Neural progenitor cell (in vitro differentiated cells): ENCODE measurements around the gene PRDX2. TPM values are rescaled to one million over a fixed set of nuclear protein-coding genes. Genes with fewer than 3 reads are reported as not detected.
"Not testable (repeated sequence)": the region's sequence is repeated elsewhere in the genome, so short reads cannot be mapped to it uniquely, and the experiment has no call there.

Experiments
- DNase-seq: peaks from one replicate; pipeline ENCODE4 v3.0.0-alpha.2; 2016; ENCODE audit warnings: low spot score
- H2AFZ ChIP-seq: fragments of 200-600 bp; sonication (generic); replicated peaks from 2 replicates; pipeline ENCODE4 v1.6.1; 2016; ENCODE audit warnings: antibody characterized with exemption
- H3F3A ChIP-seq: fragments of 200-600 bp; sonication (generic); 2 replicates; pipeline ENCODE4 v1.6.1; 2016; ENCODE audit warnings: antibody characterized with exemption, low read depth
- H3K27ac ChIP-seq: fragments of 200-600 bp; sonication (generic); 2 replicates; pipeline ENCODE4 v1.5.1; 2016; ENCODE audit warnings: mild to moderate bottlenecking
- H3K27me3 ChIP-seq: fragments of 200-600 bp; sonication (generic); 2 replicates; pipeline ENCODE4 v1.6.1; 2016; ENCODE audit warnings: mild to moderate bottlenecking, moderate library complexity
- H3K36me3 ChIP-seq: fragments of 200-600 bp; sonication (generic); 2 replicates; pipeline ENCODE4 v1.5.1; 2016
- H3K4me1 ChIP-seq: fragments of 200-600 bp; sonication (generic); 2 replicates; pipeline ENCODE4 v1.6.1; 2016; ENCODE audit warnings: mixed run types
- H3K4me2 ChIP-seq: fragments of 200-600 bp; sonication (generic); 2 replicates; pipeline ENCODE4 v1.6.1; 2016
- H3K4me3 ChIP-seq: fragments of 200-600 bp; sonication (generic); 2 replicates; pipeline ENCODE4 v1.5.1; 2016
- H3K79me2 ChIP-seq: fragments of 200-600 bp; sonication (generic); 2 replicates; pipeline ENCODE4 v1.6.1; 2016; ENCODE audit warnings: low read depth
- H3K9ac ChIP-seq: fragments of 200-600 bp; sonication (generic); 2 replicates; pipeline ENCODE4 v1.6.1; 2016
- H3K9me3 ChIP-seq: fragments of 200-600 bp; sonication (generic); 2 replicates; pipeline ENCODE4 v1.5.1; 2016; ENCODE audit warnings: low read depth
- H4K20me1 ChIP-seq: fragments of 200-600 bp; sonication (generic); 2 replicates; pipeline ENCODE4 v1.6.1; 2016; ENCODE audit warnings: low read depth
- H3K27ac Mint-ChIP-seq: 3 replicates; pipeline ENCODE4 v1.8.0; 2021; ENCODE audit warnings: mixed read lengths
- H3K27me3 Mint-ChIP-seq: 2 replicates; pipeline ENCODE4 v1.8.0; 2022; ENCODE audit warnings: low read depth, mild to moderate bottlenecking, inconsistent platforms, moderate library complexity, mixed read lengths; ENCODE audit not compliant: insufficient read depth
- H3K36me3 Mint-ChIP-seq: 3 replicates; pipeline ENCODE4 v1.8.0; 2021; ENCODE audit warnings: mixed read lengths
- H3K4me1 Mint-ChIP-seq: 3 replicates; pipeline ENCODE4 v1.8.0; 2021; ENCODE audit warnings: mixed read lengths
- H3K4me3 Mint-ChIP-seq: 3 replicates; pipeline ENCODE4 v1.8.0; 2021; ENCODE audit warnings: mild to moderate bottlenecking, moderate library complexity, mixed read lengths
- H3K9me3 Mint-ChIP-seq: 3 replicates; pipeline ENCODE4 v1.8.0; 2020; ENCODE audit warnings: mixed read lengths
- CTCF ChIP-seq: fragments of 200-600 bp; sonication (generic); IDR thresholded peaks from 2 replicates; pipeline ENCODE4 v1.5.1; 2017; ENCODE audit warnings: antibody characterized with exemption, mild to moderate bottlenecking
- EZH2 ChIP-seq: fragments of 200-600 bp; sonication (generic); IDR thresholded peaks from 2 replicates; pipeline ENCODE4 v1.6.1; 2017; ENCODE audit warnings: antibody characterized with exemption, mild to moderate bottlenecking, moderate library complexity
- EZH2phosphoT487 ChIP-seq: fragments of 200-600 bp; sonication (generic); IDR thresholded peaks from 2 replicates; pipeline ENCODE4 v1.6.1; 2017; ENCODE audit warnings: antibody characterized with exemption
- total RNA-seq: library from RNA; depleted of rRNA; stranded (reverse); fragments of >200 nt; gene quantifications from 2 replicates; pipeline ENCODE4 v1.2.3, GENCODE V29; 2015; ENCODE audit warnings: low replicate concordance

PRDX2 gene
- 463 and 727 TPM in 2 replicates for total RNA-seq

DNA sequence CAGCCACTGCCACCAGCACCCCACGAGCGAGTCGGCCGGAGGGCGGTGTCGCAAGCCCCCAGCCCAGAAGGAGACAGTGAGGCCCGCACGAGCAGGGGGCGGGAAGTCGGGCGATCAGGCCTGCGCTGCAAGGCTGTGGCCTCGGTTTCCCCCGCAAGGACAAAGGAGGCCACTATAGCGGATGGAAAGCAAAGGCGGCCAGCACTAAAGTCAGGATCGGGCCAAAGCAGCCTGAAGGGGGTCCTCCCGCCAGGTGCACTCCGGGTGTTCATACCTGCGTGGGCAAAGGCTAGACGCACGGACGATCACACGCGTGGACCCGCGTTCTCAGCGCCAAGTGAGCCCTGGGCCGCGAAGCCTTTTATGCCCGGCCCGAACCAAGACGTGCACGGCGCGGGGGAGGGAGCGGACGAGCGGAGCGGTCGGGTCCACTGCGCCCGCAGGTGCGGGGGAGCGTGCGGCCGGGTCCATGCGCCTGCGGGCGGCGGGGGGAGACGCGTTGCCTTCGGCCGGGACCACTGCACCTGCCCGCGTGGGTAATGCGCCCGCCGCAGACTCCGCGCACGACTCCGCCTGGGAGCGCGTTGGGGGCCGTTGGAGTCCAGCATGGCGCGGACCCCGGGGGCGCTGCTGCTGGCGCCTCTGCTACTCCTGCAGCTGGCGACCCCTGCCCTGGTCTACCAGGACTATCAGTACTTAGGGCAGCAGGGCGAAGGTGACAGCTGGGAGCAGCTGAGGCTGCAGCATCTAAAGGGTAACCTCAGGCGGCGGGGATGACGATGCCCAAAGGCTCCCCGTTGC, at the start of gene PRDX2, which contains the start of gene THSD8:
Gene PRDX2, minus strand, starts transcription at position 335 of the 801 bp plus-strand sequence. CDS start 539 bp downstream, outside the sequence.
Gene THSD8, plus strand, starts transcription at position 604 of the 801 bp plus-strand sequence. Its CDS starts 3 bp downstream, at position 607.
- peaks cover 16% of the 10 kb centered on the region for H4K20me1 ChIP-seq
- no peak within 1 kb of the TSS for H3K27ac ChIP-seq
- no peaks in the 10 kb centered on the region for H3K9me3 ChIP-seq
- H3K9ac ChIP-seq = peak within 1 kb of the TSS; percentile 81
- peaks cover 12% of the 10 kb centered on the region for H3K27me3 ChIP-seq
- H2AFZ ChIP-seq = peak within 1 kb of the TSS; percentile 83
- Mint-ChIP-seq H3K4me1 (peaks cover 20% of the 10 kb centered on the region), H3K9me3 (no peaks in the 10 kb centered on the region), H3K27me3 (peaks cover 6% of the 10 kb centered on the region), H3K4me3 (peak within 1 kb of the TSS; percentile 94), H3K36me3 (peaks cover 3% of the 10 kb centered on the region), H3K27ac (no peak within 1 kb of the TSS)
- H3K4me2 ChIP-seq = peak within 1 kb of the TSS; percentile 95
- H3F3A ChIP-seq = peaks cover 39% of the 10 kb centered on the region
- H3K4me3 ChIP-seq = peak within 1 kb of the TSS; percentile 83
- peaks cover 26% of the 10 kb centered on the region for H3K79me2 ChIP-seq
- peak; percentile 93 for DNase-seq
- H3K36me3 ChIP-seq = no peaks in the 10 kb centered on the region
- peaks cover 5% of the 10 kb centered on the region for H3K4me1 ChIP-seq
- TF ChIP-seq CTCF (no peak), EZH2 (no peak), EZH2phosphoT487 (no peak)

GRCh38 chr19:12847159-12848139, 45.8 kb upstream of the PRDX2 start:
- no peak overlapping the region for H3K27ac ChIP-seq
- peaks cover 15% of the 10 kb centered on the region for H3F3A ChIP-seq
- peak overlapping the region; percentile 69 for H3K4me2 ChIP-seq
- peak; percentile 92 for DNase-seq
- peaks cover 7% of the 10 kb centered on the region for H3K4me1 Mint-ChIP-seq
- peaks cover 9% of the 10 kb centered on the region for H3K27me3 Mint-ChIP-seq
- no peaks in the 10 kb centered on the region for H3K9me3 Mint-ChIP-seq
- H3K79me2 ChIP-seq = no peaks in the 10 kb centered on the region
- H3K27me3 ChIP-seq = peaks cover 13% of the 10 kb centered on the region
- no peak overlapping the region for H3K9ac ChIP-seq
- peak overlapping the region; percentile 58 for H3K4me3 Mint-ChIP-seq
- H3K9me3 ChIP-seq = no peaks in the 10 kb centered on the region
- H3K36me3 Mint-ChIP-seq = peaks cover 2% of the 10 kb centered on the region
- peak overlapping the region; percentile 86 for H2AFZ ChIP-seq
- H3K4me3 ChIP-seq = peak overlapping the region; percentile 14
- peaks cover 4% of the 10 kb centered on the region for H4K20me1 ChIP-seq
- H3K27ac Mint-ChIP-seq = no peak overlapping the region
- no peaks in the 10 kb centered on the region for H3K36me3 ChIP-seq
- TF ChIP-seq EZH2 (no peak), EZH2phosphoT487 (no peak), CTCF (peak; percentile 96)
- no peaks in the 10 kb centered on the region for H3K4me1 ChIP-seq

DNA sequence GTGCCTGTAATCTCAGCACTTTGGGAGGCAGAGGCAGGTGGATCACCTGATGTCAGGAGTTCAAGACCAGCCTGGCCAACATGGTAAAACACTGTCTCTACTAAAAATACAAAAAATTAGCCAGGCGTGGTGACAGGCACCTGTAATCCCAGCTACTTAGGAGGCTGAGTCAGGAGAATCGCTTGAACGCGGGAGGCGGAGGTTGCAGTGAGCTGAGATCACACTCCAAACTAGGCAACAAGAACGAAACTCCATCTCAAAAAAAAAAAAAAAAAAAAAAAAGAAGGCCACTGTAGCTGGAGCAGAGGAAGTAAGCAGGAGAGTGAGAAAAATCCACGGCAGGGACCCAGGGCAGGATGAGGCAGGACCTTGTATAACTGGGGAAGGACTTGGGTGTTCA, 45.0 kb upstream of the PRDX2 start:
- not testable (repeated sequence) for H3K27ac ChIP-seq, H3K4me2 ChIP-seq

More for the DNA sequence above, 45.0 kb upstream of the PRDX2 start:
- H3K4me1 ChIP-seq, DNase-seq, H3K9ac ChIP-seq, H3K9me3 Mint-ChIP-seq, H2AFZ ChIP-seq, H3K36me3 ChIP-seq, H3K36me3 Mint-ChIP-seq, H3K4me3 ChIP-seq, H3K27ac Mint-ChIP-seq, H3K4me3 Mint-ChIP-seq, H4K20me1 ChIP-seq, H3K9me3 ChIP-seq, H3K79me2 ChIP-seq: not testable (repeated sequence)
- peaks cover 14% of the 10 kb centered on the region for H3K27me3 Mint-ChIP-seq
- Histone ChIP-seq H3F3A (peaks cover 18% of the 10 kb centered on the region), H3K27me3 (peaks cover 13% of the 10 kb centered on the region)
- peaks cover 12% of the 10 kb centered on the region for H3K4me1 Mint-ChIP-seq
